Measurements from ENCODE around the gene SGCD.

Gene SGCD

GRCh38 chr5:156552855-156553358 is 225.9 kb downstream of the SGCD start:
- H3K36me3 ChIP-seq, result no peaks in the 10 kb centered on the region
- TF ChIP-seq CTCF (IDR thresholded peaks at IDR 0.05; ENCODE audit: low read depth, low read length), result no peak
- H3K27me3 ChIP-seq (ENCODE audit: insufficient read depth, low read depth, severe bottlenecking), result no peaks in the 10 kb centered on the region
- H3K27ac ChIP-seq, result no peak overlapping the region
- H3K9me3 ChIP-seq (ENCODE audit: severe bottlenecking), result no peaks in the 10 kb centered on the region
- no peak overlapping the region for H3K4me3 ChIP-seq (ENCODE audit: low read depth, low read length)
- no peak for DNase-seq

GRCh38 chr5:156556666-156557406 is 229.9 kb downstream of the SGCD start:
- Histone ChIP-seq H3K27me3 (ENCODE audit: insufficient read depth, low read depth, severe bottlenecking) (no peaks in the 10 kb centered on the region), H3K4me3 (ENCODE audit: low read depth, low read length) (no peak overlapping the region), H3K36me3 (no peaks in the 10 kb centered on the region), H3K27ac (0 out of 2 replicates have a peak overlapping the region, but pooled peaks have one; percentile 20), H3K9me3 (ENCODE audit: severe bottlenecking) (no peaks in the 10 kb centered on the region)
- DNase-seq, result no peak
- TF ChIP-seq CTCF (IDR thresholded peaks at IDR 0.05; ENCODE audit: low read depth, low read length), result no peak

- Histone ChIP-seq H3K36me3 (no peaks in the 10 kb centered on the region), H3K27me3 (ENCODE audit: insufficient read depth, low read depth, severe bottlenecking) (no peaks in the 10 kb centered on the region), H3K27ac (no peak overlapping the region), H3K9me3 (ENCODE audit: severe bottlenecking) (no peaks in the 10 kb centered on the region), H3K4me3 (ENCODE audit: low read depth, low read length) (no peak overlapping the region)
- no peak for TF ChIP-seq CTCF (IDR thresholded peaks at IDR 0.05; ENCODE audit: low read depth, low read length)
- DNase-seq, result no peak
These were observed 233.0 kb downstream of the SGCD start for GRCh38 chr5:156560002-156560401.

- TF ChIP-seq CTCF (IDR thresholded peaks at IDR 0.05; ENCODE audit: low read depth, low read length), result no peak
- H3K36me3 ChIP-seq, result no peaks in the 10 kb centered on the region
- H3K9me3 ChIP-seq (ENCODE audit: severe bottlenecking), result no peaks in the 10 kb centered on the region
- peak overlapping the region; percentile 1; the same call in 1 of the 2 replicates for H3K27ac ChIP-seq
- no peaks in the 10 kb centered on the region for H3K27me3 ChIP-seq (ENCODE audit: insufficient read depth, low read depth, severe bottlenecking)
- no peak for DNase-seq
- H3K4me3 ChIP-seq (ENCODE audit: low read depth, low read length), result no peak overlapping the region
These were observed 234.7 kb downstream of the SGCD start for GRCh38 chr5:156561651-156562050.

- no peak overlapping the region for H3K4me3 ChIP-seq (ENCODE audit: low read depth, low read length)
- TF ChIP-seq CTCF (IDR thresholded peaks at IDR 0.05; ENCODE audit: low read depth, low read length), result no peak
- peak overlapping the region; percentile 2; the same call in 1 of the 2 replicates for H3K27ac ChIP-seq
- H3K9me3 ChIP-seq (ENCODE audit: severe bottlenecking), result no peaks in the 10 kb centered on the region
- peak; percentile 21 for DNase-seq
- no peaks in the 10 kb centered on the region for H3K36me3 ChIP-seq
- no peaks in the 10 kb centered on the region for H3K27me3 ChIP-seq (ENCODE audit: insufficient read depth, low read depth, severe bottlenecking)
These were observed 243.7 kb downstream of the SGCD start for GRCh38 chr5:156570615-156571014.

Measured in WERI-Rb-1 (cell line).